Upper lobe of left lung (tissue), 4 donors: ENCODE results near the gene PDXDC1.

Experiments used
- POLR2AphosphoS5 ChIP-seq, 2 donors: sonication (generic); formaldehyde crosslinking; IDR thresholded peaks; one replicate each; pipeline ENCODE4 v1.5.1; 2017; ENCODE audit warnings: antibody characterized with exemption in 2 of 2
- TF ChIP-seq, protein P1 (sequence below), 6 experiments: fragments of 450-650 bp in 4 of 6; fragments of 200-600 bp in 2 of 6; sonication (generic) in 2 of 6; IDR thresholded peaks; one replicate each; pipeline ENCODE4 v1.5.1; 2016 to 2019; ENCODE audit warnings: antibody characterized with exemption in 6 of 6

DNA sequence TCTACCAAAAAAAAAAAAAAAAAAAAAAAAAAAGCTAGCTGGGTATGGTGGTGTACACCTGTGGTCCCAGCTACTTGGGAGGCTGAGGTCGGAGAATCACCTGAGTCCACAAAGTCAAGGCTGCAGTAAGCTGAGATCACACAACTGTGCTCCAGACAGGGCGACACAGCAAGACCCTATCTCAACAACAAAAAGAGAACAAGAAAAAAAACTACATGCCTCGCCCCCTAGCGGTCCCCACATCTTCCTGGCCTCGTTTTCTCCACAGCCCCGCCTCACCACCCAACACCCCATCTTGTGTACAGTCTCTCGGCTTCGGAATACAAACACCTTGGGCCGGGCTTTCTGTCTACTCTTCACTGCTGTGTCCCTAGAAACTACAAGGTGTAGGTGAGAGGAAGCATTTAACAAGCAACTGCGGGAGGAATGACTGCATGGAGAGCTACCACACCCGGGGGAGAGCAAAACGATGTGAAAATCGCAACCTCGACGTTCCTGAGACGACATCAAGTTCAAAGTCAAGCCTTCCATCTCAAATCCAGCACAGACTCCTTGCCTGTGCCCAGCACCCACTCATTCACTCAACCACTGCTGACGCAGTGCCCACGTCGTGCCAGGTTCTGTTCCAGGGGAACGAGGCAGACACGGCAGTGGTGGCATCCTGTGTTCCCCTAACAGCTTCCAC, 72.0 kb downstream of the PDXDC1 start:
- TF ChIP-seq, protein P1, sequence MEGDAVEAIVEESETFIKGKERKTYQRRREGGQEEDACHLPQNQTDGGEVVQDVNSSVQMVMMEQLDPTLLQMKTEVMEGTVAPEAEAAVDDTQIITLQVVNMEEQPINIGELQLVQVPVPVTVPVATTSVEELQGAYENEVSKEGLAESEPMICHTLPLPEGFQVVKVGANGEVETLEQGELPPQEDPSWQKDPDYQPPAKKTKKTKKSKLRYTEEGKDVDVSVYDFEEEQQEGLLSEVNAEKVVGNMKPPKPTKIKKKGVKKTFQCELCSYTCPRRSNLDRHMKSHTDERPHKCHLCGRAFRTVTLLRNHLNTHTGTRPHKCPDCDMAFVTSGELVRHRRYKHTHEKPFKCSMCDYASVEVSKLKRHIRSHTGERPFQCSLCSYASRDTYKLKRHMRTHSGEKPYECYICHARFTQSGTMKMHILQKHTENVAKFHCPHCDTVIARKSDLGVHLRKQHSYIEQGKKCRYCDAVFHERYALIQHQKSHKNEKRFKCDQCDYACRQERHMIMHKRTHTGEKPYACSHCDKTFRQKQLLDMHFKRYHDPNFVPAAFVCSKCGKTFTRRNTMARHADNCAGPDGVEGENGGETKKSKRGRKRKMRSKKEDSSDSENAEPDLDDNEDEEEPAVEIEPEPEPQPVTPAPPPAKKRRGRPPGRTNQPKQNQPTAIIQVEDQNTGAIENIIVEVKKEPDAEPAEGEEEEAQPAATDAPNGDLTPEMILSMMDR (IDR thresholded peaks at IDR 0.05), result no peak
- no peak for TF ChIP-seq POLR2AphosphoS5 (IDR thresholded peaks at IDR 0.05)
